Astrocyte (in vitro differentiated cells and primary cell): Measurements from ENCODE around the gene RAB40A.

Experiments used
- CTCF ChIP-seq: IDR thresholded peaks from 2 replicates; pipeline ENCODE4 v1.5.1; 2011; ENCODE audit warnings: low read depth, mild to moderate bottlenecking, inconsistent platforms, low read length, moderate library complexity; ENCODE audit not compliant: insufficient read depth
- EZH2 ChIP-seq: IDR thresholded peaks from 2 replicates; pipeline ENCODE4 v1.6.1; 2012; ENCODE audit warnings: mild to moderate bottlenecking, low read length, inconsistent platforms; ENCODE audit not compliant: insufficient read depth

GRCh38 chrX:103549916-103550315 is 30.6 kb upstream of the RAB40A start:
- TF ChIP-seq CTCF: no peak
- TF ChIP-seq EZH2: no peak
